Erythroblast (primary cell): ENCODE data around the gene FAM107B.

ENCODE experiments used
- GATA1 ChIP-seq: IDR thresholded peaks from 2 replicates; pipeline ENCODE4 v1.6.1; 2011; ENCODE audit warnings: low read depth, mild to moderate bottlenecking, control low read depth, low read length, moderate library complexity
- POLR2A ChIP-seq: IDR thresholded peaks from 2 replicates; pipeline ENCODE4 v1.6.1; 2011; ENCODE audit warnings: mild to moderate bottlenecking, low read length

- TF ChIP-seq POLR2A (no peak), GATA1 (no peak)
These were observed 31.6 kb upstream of the FAM107B start for GRCh38 chr10:14806318-14806717.
